Transverse colon (tissue), 4 donors: Measurements from ENCODE around the gene CREB5.

ENCODE experiments used
- POLR2A ChIP-seq: fragments of 450-650 bp; IDR thresholded peaks from one replicate; pipeline ENCODE4 v1.6.1; 2016; ENCODE audit warnings: antibody characterized with exemption, mild to moderate bottlenecking, moderate library complexity
- POLR2AphosphoS5 ChIP-seq, 3 donors: sonication (generic); formaldehyde crosslinking; IDR thresholded peaks; one replicate each; pipeline ENCODE4 v1.6.1; 2016; ENCODE audit warnings: antibody characterized with exemption in 3 of 3
- TF ChIP-seq, protein P1 (sequence below), 5 experiments: fragments of 200-600 bp in 3 of 5; fragments of 450-650 bp in 2 of 5; sonication (generic) in 3 of 5; IDR thresholded peaks; 1 replicate in 2 of 5; 2 replicates in 3 of 5; pipeline ENCODE4 v1.5.1; 2016 to 2017; ENCODE audit warnings: antibody characterized with exemption in 5 of 5, inconsistent platforms in 3 of 5, mild to moderate bottlenecking in 2 of 5, moderate library complexity in 1 of 5

DNA sequence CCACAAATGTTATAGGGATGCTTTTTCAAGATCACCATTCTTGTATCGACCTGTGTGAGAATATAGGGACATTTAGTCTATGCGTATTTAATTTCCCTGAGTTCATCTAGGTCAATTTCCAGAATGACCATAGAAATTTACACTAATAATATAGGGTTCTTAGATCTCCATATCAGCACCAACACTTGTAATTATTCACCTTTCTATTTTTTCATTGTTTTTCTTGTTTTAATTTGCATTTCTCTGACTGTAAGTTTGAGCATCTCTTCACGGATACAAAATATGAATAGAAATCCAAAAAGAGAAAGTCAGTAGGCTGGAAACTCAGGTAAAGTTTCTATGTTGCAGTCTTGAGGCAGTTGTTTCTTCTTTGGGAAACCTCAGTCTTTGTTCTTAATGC is 134.8 kb downstream of the CREB5 start:
- TF ChIP-seq POLR2A (no peak), POLR2AphosphoS5 (IDR thresholded peaks at IDR 0.05) (no peak)
- TF ChIP-seq, protein P1, sequence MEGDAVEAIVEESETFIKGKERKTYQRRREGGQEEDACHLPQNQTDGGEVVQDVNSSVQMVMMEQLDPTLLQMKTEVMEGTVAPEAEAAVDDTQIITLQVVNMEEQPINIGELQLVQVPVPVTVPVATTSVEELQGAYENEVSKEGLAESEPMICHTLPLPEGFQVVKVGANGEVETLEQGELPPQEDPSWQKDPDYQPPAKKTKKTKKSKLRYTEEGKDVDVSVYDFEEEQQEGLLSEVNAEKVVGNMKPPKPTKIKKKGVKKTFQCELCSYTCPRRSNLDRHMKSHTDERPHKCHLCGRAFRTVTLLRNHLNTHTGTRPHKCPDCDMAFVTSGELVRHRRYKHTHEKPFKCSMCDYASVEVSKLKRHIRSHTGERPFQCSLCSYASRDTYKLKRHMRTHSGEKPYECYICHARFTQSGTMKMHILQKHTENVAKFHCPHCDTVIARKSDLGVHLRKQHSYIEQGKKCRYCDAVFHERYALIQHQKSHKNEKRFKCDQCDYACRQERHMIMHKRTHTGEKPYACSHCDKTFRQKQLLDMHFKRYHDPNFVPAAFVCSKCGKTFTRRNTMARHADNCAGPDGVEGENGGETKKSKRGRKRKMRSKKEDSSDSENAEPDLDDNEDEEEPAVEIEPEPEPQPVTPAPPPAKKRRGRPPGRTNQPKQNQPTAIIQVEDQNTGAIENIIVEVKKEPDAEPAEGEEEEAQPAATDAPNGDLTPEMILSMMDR (IDR thresholded peaks at IDR 0.05), result no peak
